GM13976 (cell line): ENCODE data around the gene TEFM.
"Not testable (repeated sequence)": the region's sequence is repeated elsewhere in the genome, so short reads cannot be mapped to it uniquely, and the experiment has no call there.

ENCODE experiments used
- DNase-seq: peaks from one replicate; pipeline ENCODE4 v3.0.0; 2012; ENCODE audit warnings: low spot score
- CTCF ChIP-seq: IDR thresholded peaks from 2 replicates; pipeline ENCODE4 v1.5.1; 2012; ENCODE audit warnings: borderline replicate concordance, mild to moderate bottlenecking; ENCODE audit not compliant: insufficient read depth; ENCODE audit errors: extremely low read depth, missing control alignments, control extremely low read depth
- in situ Hi-C: fragments of 300-500 bp; cut with MboI; formaldehyde crosslinking; loops from one replicate; pipeline ENCODE4 v1.12.0; 2022; ENCODE audit warnings: low sequenced_read_pairs, mixed read lengths, inconsistent platforms; ENCODE audit not compliant: unreplicated experiment

Gene TEFM

GRCh38 chr17:30947796-30948195, 41.8 kb upstream of the TEFM start:
- TF ChIP-seq CTCF: no peak
- in situ Hi-C loops: no loop called here
- no peak for DNase-seq

GRCh38 chr17:30942308-30943079, 36.5 kb upstream of the TEFM start:
- TF ChIP-seq CTCF: no peak
- no peak for DNase-seq
- in situ Hi-C loops: no loop called here

- in situ Hi-C loops: no loop called here
- no peak for TF ChIP-seq CTCF
- peak; percentile 66 for DNase-seq
Measured at GRCh38 chr17:30939051-30939689, 33.1 kb upstream of the TEFM start.

- no peak for DNase-seq
- in situ Hi-C loops: no loop called here
- no peak for TF ChIP-seq CTCF
Measured at GRCh38 chr17:30933966-30934365, 27.9 kb upstream of the TEFM start.

- DNase-seq, in situ Hi-C loops: not testable (repeated sequence)
Measured at GRCh38 chr17:30931582-30931981, 25.5 kb upstream of the TEFM start.

GRCh38 chr17:30930495-30930894, 24.5 kb upstream of the TEFM start:
- in situ Hi-C loops: no loop called here
- no peak for TF ChIP-seq CTCF
- DNase-seq: no peak

GRCh38 chr17:30929861-30930260, 23.8 kb upstream of the TEFM start:
- in situ Hi-C loops, DNase-seq: not testable (repeated sequence)
